ENCODE data around the gene CPLANE2.

DNA sequence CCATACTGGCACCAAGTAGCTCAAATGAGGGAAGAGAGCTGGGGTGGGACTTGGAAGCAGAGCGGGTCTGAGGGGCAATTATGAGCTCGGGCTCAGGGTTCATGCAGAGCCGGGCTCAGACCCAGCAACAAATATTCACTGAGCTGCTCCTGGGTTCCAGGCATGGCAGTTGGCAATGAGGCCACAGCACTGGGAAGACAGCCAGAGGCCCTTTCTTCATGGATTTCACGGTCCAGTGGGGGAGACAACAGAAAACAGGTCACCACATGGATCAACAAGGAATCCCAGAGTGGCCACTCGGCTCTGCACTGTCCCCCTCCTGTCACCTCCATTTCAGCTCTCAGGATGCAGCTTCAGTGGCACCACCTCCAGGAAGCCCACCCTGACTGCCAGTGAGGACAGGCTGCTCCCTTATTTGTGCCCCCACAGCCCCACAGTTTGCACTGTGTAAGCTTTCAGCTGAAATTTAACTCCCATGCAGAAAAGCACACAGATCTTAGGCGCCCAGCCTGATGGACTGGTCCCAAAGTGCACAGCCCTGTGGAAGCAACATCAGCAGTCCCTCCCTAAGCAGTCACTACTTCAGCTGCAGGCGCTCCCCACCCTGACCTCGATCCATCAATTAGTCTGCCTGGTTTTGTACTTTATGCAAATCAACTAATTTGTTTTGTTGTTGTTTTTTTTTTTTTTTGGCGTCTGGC is 46.9 kb downstream of the CPLANE2 start:
- TF ChIP-seq, protein P1, sequence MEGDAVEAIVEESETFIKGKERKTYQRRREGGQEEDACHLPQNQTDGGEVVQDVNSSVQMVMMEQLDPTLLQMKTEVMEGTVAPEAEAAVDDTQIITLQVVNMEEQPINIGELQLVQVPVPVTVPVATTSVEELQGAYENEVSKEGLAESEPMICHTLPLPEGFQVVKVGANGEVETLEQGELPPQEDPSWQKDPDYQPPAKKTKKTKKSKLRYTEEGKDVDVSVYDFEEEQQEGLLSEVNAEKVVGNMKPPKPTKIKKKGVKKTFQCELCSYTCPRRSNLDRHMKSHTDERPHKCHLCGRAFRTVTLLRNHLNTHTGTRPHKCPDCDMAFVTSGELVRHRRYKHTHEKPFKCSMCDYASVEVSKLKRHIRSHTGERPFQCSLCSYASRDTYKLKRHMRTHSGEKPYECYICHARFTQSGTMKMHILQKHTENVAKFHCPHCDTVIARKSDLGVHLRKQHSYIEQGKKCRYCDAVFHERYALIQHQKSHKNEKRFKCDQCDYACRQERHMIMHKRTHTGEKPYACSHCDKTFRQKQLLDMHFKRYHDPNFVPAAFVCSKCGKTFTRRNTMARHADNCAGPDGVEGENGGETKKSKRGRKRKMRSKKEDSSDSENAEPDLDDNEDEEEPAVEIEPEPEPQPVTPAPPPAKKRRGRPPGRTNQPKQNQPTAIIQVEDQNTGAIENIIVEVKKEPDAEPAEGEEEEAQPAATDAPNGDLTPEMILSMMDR (tag by site-specific recombination; IDR thresholded peaks at IDR 0.05): no peak
- TF ChIP-seq SCRT1 (tag by site-specific recombination; IDR thresholded peaks at IDR 0.05; ENCODE audit: borderline replicate concordance) (no peak), ZNF214 (tag by site-specific recombination; IDR thresholded peaks at IDR 0.05; ENCODE audit: borderline replicate concordance) (no peak), ZEB2 (tag by site-specific recombination; IDR thresholded peaks at IDR 0.05) (no peak), ZNF146 (tag by site-specific recombination; IDR thresholded peaks at IDR 0.05) (no peak), ZNF776 (tag by site-specific recombination; IDR thresholded peaks at IDR 0.05; ENCODE audit: borderline replicate concordance) (no peak), ZBTB11 (tag by site-specific recombination; conservative IDR thresholded peaks at IDR 0.05; ENCODE audit: low read depth) (no peak), ZNF626 (tag by site-specific recombination; IDR thresholded peaks at IDR 0.05) (no peak), ZNF747 (tag by site-specific recombination; IDR thresholded peaks at IDR 0.05) (no peak), ZNF792 (tag by site-specific recombination; IDR thresholded peaks at IDR 0.05) (no peak), HOXA7 (CRISPR knock-in tag; IDR thresholded peaks at IDR 0.05; ENCODE audit: borderline replicate concordance) (no peak), TCF7L2 (IDR thresholded peaks at IDR 0.05; ENCODE audit: borderline replicate concordance, low read depth, low read length) (no peak), YY2 (tag by site-specific recombination; IDR thresholded peaks at IDR 0.05) (no peak), ZNF133 (tag by site-specific recombination; IDR thresholded peaks at IDR 0.05) (no peak)
